ENCODE results near the gene GNA14.

Gene GNA14

GRCh38 chr9:77511525-77511924 lies 136.6 kb downstream of the GNA14 start:
- Histone ChIP-seq H3K14ac (ENCODE audit: low read length) (no peak overlapping the region), H4K12ac (ENCODE audit: low read depth, low read length) (no peak overlapping the region), H2BK12ac (ENCODE audit: low read length) (no peak overlapping the region), H4K91ac (ENCODE audit: low read depth, low read length) (no peak overlapping the region), H2BK120ac (ENCODE audit: insufficient read depth, low read length, poor library complexity) (no peak overlapping the region), H3K79me2 (ENCODE audit: control insufficient read depth, insufficient read depth, low read length, poor library complexity) (no peaks in the 10 kb centered on the region), H3K4me2 (ENCODE audit: low read length) (no peak overlapping the region), H2AK5ac (ENCODE audit: low read length) (no peak overlapping the region), H4K8ac (ENCODE audit: low read depth, low read length) (no peak overlapping the region), H3K27me3 (ENCODE audit: insufficient read depth, low read length) (no peaks in the 10 kb centered on the region), H3K9ac (ENCODE audit: low read length) (no peak overlapping the region), H2AFZ (ENCODE audit: insufficient read depth, low read length, poor library complexity) (no peak overlapping the region), H3K79me1 (ENCODE audit: low read length) (no peaks in the 10 kb centered on the region), H3K4me1 (ENCODE audit: control insufficient read depth in 1 of 2, insufficient read depth in 2 of 2, low read length in 2 of 2) (peaks cover 2 to 5% of the 10 kb centered on the region in 2 experiments), H3K9me3 (ENCODE audit: insufficient read depth, low read depth, low read length) (no peaks in the 10 kb centered on the region), H3K18ac (ENCODE audit: low read length) (no peak overlapping the region), H3K36me3 (ENCODE audit: control insufficient read depth in 1 of 2, insufficient read depth in 2 of 2, low read length in 2 of 2) (no peaks in the 10 kb centered on the region), H3K4me3 (ENCODE audit: low read depth, low read length) (no peak overlapping the region), H3K23ac (ENCODE audit: low read length) (no peak overlapping the region), H2BK5ac (ENCODE audit: low read depth, low read length, poor library complexity) (no peak overlapping the region), H3K4ac (ENCODE audit: low read depth, low read length) (no peak overlapping the region), H3K27ac (ENCODE audit: low read depth, low read length) (no peak overlapping the region)
- no CpG with 5 or more reads among the region's 3 CpGs for WGBS (ENCODE audit: extremely low coverage, insufficient coverage, insufficient read length)
- no peak for DNase-seq

GRCh38 chr9:77510666-77511065 lies 137.5 kb downstream of the GNA14 start:
- Histone ChIP-seq H3K27ac (ENCODE audit: low read depth, low read length) (no peak overlapping the region), H3K9me3 (ENCODE audit: insufficient read depth, low read depth, low read length) (no peaks in the 10 kb centered on the region), H2AK5ac (ENCODE audit: low read length) (no peak overlapping the region), H3K36me3 (ENCODE audit: control insufficient read depth in 1 of 2, insufficient read depth in 2 of 2, low read length in 2 of 2) (no peaks in the 10 kb centered on the region), H3K4ac (ENCODE audit: low read depth, low read length) (no peak overlapping the region), H3K27me3 (ENCODE audit: insufficient read depth, low read length) (no peaks in the 10 kb centered on the region), H3K14ac (ENCODE audit: low read length) (no peak overlapping the region), H4K8ac (ENCODE audit: low read depth, low read length) (no peak overlapping the region), H3K4me1 (ENCODE audit: control insufficient read depth in 1 of 2, insufficient read depth in 2 of 2, low read length in 2 of 2) (peaks cover 2 to 5% of the 10 kb centered on the region in 2 experiments), H2BK120ac (ENCODE audit: insufficient read depth, low read length, poor library complexity) (no peak overlapping the region), H3K4me2 (ENCODE audit: low read length) (no peak overlapping the region), H3K4me3 (ENCODE audit: low read depth, low read length) (no peak overlapping the region), H3K79me2 (ENCODE audit: control insufficient read depth, insufficient read depth, low read length, poor library complexity) (no peaks in the 10 kb centered on the region), H2BK12ac (ENCODE audit: low read length) (no peak overlapping the region), H2AFZ (ENCODE audit: insufficient read depth, low read length, poor library complexity) (no peak overlapping the region), H4K91ac (ENCODE audit: low read depth, low read length) (no peak overlapping the region), H3K18ac (ENCODE audit: low read length) (no peak overlapping the region), H3K79me1 (ENCODE audit: low read length) (no peaks in the 10 kb centered on the region), H3K9ac (ENCODE audit: low read length) (no peak overlapping the region), H2BK5ac (ENCODE audit: low read depth, low read length, poor library complexity) (no peak overlapping the region), H4K12ac (ENCODE audit: low read depth, low read length) (no peak overlapping the region), H3K23ac (ENCODE audit: low read length) (no peak overlapping the region)
- no CpG with 5 or more reads among the region's 3 CpGs for WGBS (ENCODE audit: extremely low coverage, insufficient coverage, insufficient read length)
- no peak for DNase-seq

GRCh38 chr9:77508396-77508795 lies 139.7 kb downstream of the GNA14 start:
- H3K23ac ChIP-seq (ENCODE audit: low read length): no peak overlapping the region
- no peaks in the 10 kb centered on the region for H3K9me3 ChIP-seq (ENCODE audit: insufficient read depth, low read depth, low read length)
- H4K12ac ChIP-seq (ENCODE audit: low read depth, low read length): no peak overlapping the region
- H2BK12ac ChIP-seq (ENCODE audit: low read length): no peak overlapping the region
- H3K4me1 ChIP-seq (ENCODE audit: control insufficient read depth in 1 of 2, insufficient read depth in 2 of 2, low read length in 2 of 2): no peaks in the 10 kb centered on the region
- H4K8ac ChIP-seq (ENCODE audit: low read depth, low read length): no peak overlapping the region
- H3K79me1 ChIP-seq (ENCODE audit: low read length): no peaks in the 10 kb centered on the region
- no CpG with 5 or more reads among the region's 3 CpGs for WGBS (ENCODE audit: extremely low coverage, insufficient coverage, insufficient read length)
- H4K91ac ChIP-seq (ENCODE audit: low read depth, low read length): no peak overlapping the region
- no peaks in the 10 kb centered on the region for H3K27me3 ChIP-seq (ENCODE audit: insufficient read depth, low read length)
- H3K36me3 ChIP-seq (ENCODE audit: control insufficient read depth in 1 of 2, insufficient read depth in 2 of 2, low read length in 2 of 2): no peaks in the 10 kb centered on the region
- H3K27ac ChIP-seq (ENCODE audit: low read depth, low read length): no peak overlapping the region
- no peak overlapping the region for H2BK120ac ChIP-seq (ENCODE audit: insufficient read depth, low read length, poor library complexity)
- H3K18ac ChIP-seq (ENCODE audit: low read length): no peak overlapping the region
- H3K9ac ChIP-seq (ENCODE audit: low read length): no peak overlapping the region
- H2BK5ac ChIP-seq (ENCODE audit: low read depth, low read length, poor library complexity): no peak overlapping the region
- H3K4me2 ChIP-seq (ENCODE audit: low read length): no peak overlapping the region
- no peak overlapping the region for H2AK5ac ChIP-seq (ENCODE audit: low read length)
- DNase-seq: no peak
- H3K14ac ChIP-seq (ENCODE audit: low read length): no peak overlapping the region
- no peak overlapping the region for H3K4me3 ChIP-seq (ENCODE audit: low read depth, low read length)
- no peak overlapping the region for H2AFZ ChIP-seq (ENCODE audit: insufficient read depth, low read length, poor library complexity)
- no peaks in the 10 kb centered on the region for H3K79me2 ChIP-seq (ENCODE audit: control insufficient read depth, insufficient read depth, low read length, poor library complexity)
- H3K4ac ChIP-seq (ENCODE audit: low read depth, low read length): no peak overlapping the region

- no peak overlapping the region for H4K12ac ChIP-seq (ENCODE audit: low read depth, low read length)
- no peak overlapping the region for H2AFZ ChIP-seq (ENCODE audit: insufficient read depth, low read length, poor library complexity)
- no CpG with 5 or more reads among the region's 7 CpGs for WGBS (ENCODE audit: extremely low coverage, insufficient coverage, insufficient read length)
- H4K91ac ChIP-seq (ENCODE audit: low read depth, low read length): no peak overlapping the region
- no peak overlapping the region for H3K9ac ChIP-seq (ENCODE audit: low read length)
- no peak overlapping the region for H2BK120ac ChIP-seq (ENCODE audit: insufficient read depth, low read length, poor library complexity)
- no peak overlapping the region for H3K18ac ChIP-seq (ENCODE audit: low read length)
- H3K14ac ChIP-seq (ENCODE audit: low read length): no peak overlapping the region
- H2AK5ac ChIP-seq (ENCODE audit: low read length): no peak overlapping the region
- no peaks in the 10 kb centered on the region for H3K36me3 ChIP-seq (ENCODE audit: control insufficient read depth in 1 of 2, insufficient read depth in 2 of 2, low read length in 2 of 2)
- H3K4me2 ChIP-seq (ENCODE audit: low read length): no peak overlapping the region
- no peak overlapping the region for H3K23ac ChIP-seq (ENCODE audit: low read length)
- H3K79me2 ChIP-seq (ENCODE audit: control insufficient read depth, insufficient read depth, low read length, poor library complexity): no peaks in the 10 kb centered on the region
- H3K4me3 ChIP-seq (ENCODE audit: low read depth, low read length): no peak overlapping the region
- H4K8ac ChIP-seq (ENCODE audit: low read depth, low read length): no peak overlapping the region
- H3K4ac ChIP-seq (ENCODE audit: low read depth, low read length): no peak overlapping the region
- no peak overlapping the region for H3K27ac ChIP-seq (ENCODE audit: low read depth, low read length)
- H3K79me1 ChIP-seq (ENCODE audit: low read length): no peaks in the 10 kb centered on the region
- H2BK12ac ChIP-seq (ENCODE audit: low read length): no peak overlapping the region
- no peaks in the 10 kb centered on the region for H3K9me3 ChIP-seq (ENCODE audit: insufficient read depth, low read depth, low read length)
- no peaks in the 10 kb centered on the region for H3K27me3 ChIP-seq (ENCODE audit: insufficient read depth, low read length)
- no peak for DNase-seq
- no peaks in the 10 kb centered on the region for H3K4me1 ChIP-seq (ENCODE audit: control insufficient read depth in 1 of 2, insufficient read depth in 2 of 2, low read length in 2 of 2)
- no peak overlapping the region for H2BK5ac ChIP-seq (ENCODE audit: low read depth, low read length, poor library complexity)
Observed at GRCh38 chr9:77507212-77507961, 140.7 kb downstream of the GNA14 start.

All from trophoblast cell (in vitro differentiated cells and primary cell).